GM12864 (cell line): ENCODE results near the gene MFN2.
"Not testable (repeated sequence)": the region's sequence is repeated elsewhere in the genome, so short reads cannot be mapped to it uniquely, and the experiment has no call there.

Source experiments
- DNase-seq: peaks from one replicate; pipeline ENCODE4 v3.0.0-alpha.2; 2011; ENCODE audit warnings: low read depth
- H3K4me3 ChIP-seq: 2 replicates; pipeline ENCODE4 v1.5.1; 2011; ENCODE audit warnings: mild to moderate bottlenecking, low read depth, low read length, control low read depth
- CTCF ChIP-seq: IDR thresholded peaks from 2 replicates; pipeline ENCODE4 v1.5.1; 2011; ENCODE audit warnings: low read depth, mild to moderate bottlenecking, moderate library complexity, low read length, control low read depth, inconsistent platforms; ENCODE audit errors: missing control alignments

Gene MFN2

GRCh38 chr1:12038356-12039163 lies 58.3 kb downstream of the MFN2 start:
- TF ChIP-seq CTCF = no peak
- H3K4me3 ChIP-seq = no peak overlapping the region
- DNase-seq = no peak

- no peak overlapping the region for H3K4me3 ChIP-seq
- DNase-seq = no peak
- TF ChIP-seq CTCF = no peak
These were observed 58.9 kb downstream of the MFN2 start for GRCh38 chr1:12039164-12039525.

GRCh38 chr1:12039824-12040456 lies 59.7 kb downstream of the MFN2 start:
- not testable (repeated sequence) for DNase-seq, H3K4me3 ChIP-seq

- no peak for TF ChIP-seq CTCF
- peak; percentile 74 for DNase-seq
- no peak overlapping the region for H3K4me3 ChIP-seq
These were observed 60.3 kb downstream of the MFN2 start for GRCh38 chr1:12040457-12041051.

GRCh38 chr1:12044187-12044877 lies 64.1 kb downstream of the MFN2 start:
- not testable (repeated sequence) for DNase-seq, H3K4me3 ChIP-seq

GRCh38 chr1:12046749-12047119 lies 66.5 kb downstream of the MFN2 start:
- TF ChIP-seq CTCF = no peak
- H3K4me3 ChIP-seq = no peak overlapping the region; the same call in 1 of the 2 replicates
- no peak for DNase-seq

- peak; percentile 91 for DNase-seq
- TF ChIP-seq CTCF = no peak
- H3K4me3 ChIP-seq = peak overlapping the region; percentile 24
These were observed 67.1 kb downstream of the MFN2 start for GRCh38 chr1:12047120-12047876.
